ENCODE measurements around the gene GAREM1. TPM values are rescaled to one million over a fixed set of nuclear protein-coding genes. Genes with fewer than 3 reads are reported as not detected.
A peak's percentile ranks its signal among the peaks of the same experiment; 100 is the strongest.

The GAREM1 gene
- total and polyA plus RNA-seq, 9 of the 15 experiments (the other 6 are each of a cell fraction or from before 2014, with no cell fraction given) = 0.03 to 0.33 (median 0.07) TPM; not detected in 1

DNA sequence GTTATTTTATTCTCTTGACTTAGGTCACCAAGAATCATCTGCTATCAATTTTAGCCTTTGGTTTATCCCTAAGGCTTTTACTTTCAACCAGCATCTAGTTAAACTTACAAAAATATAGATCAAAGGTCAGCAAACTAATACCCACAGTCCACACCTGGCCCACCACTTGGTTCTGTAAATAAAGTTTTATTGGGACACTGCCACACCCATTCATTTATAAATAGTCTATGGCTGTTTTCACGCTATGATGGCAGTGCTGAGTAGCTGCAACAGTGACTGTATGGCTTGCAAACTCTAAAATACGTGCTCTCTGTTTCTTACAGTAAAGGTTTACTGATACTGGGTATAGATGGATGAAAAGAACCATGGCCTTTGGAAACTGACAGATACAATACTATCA, 173.8 kb downstream of the GAREM1 start:
- BruUV-seq (replicated peaks) = no TSS peak
- Histone ChIP-seq H3K9me1 (ENCODE audit: control insufficient read depth, insufficient read depth, low read length) (no peaks in the 10 kb centered on the region), H3K4me2 (ENCODE audit: insufficient read depth, low read length) (no peak overlapping the region), H3K9me3 (replicated peaks; ENCODE audit: control insufficient read depth, insufficient read depth, low read depth, low read length) (no peaks in the 10 kb centered on the region), H3K9ac (ENCODE audit: insufficient read depth in 1 of 2, low read depth in 2 of 2, low read length in 2 of 2) (no peak overlapping the region), H2AFZ (ENCODE audit: low read depth, low read length) (no peak overlapping the region), H3K4me3 (no peak overlapping the region), H3K27me3 (ENCODE audit: control insufficient read depth in 2 of 2, insufficient read depth in 2 of 2, low read length in 2 of 2) (no peaks in the 10 kb centered on the region), H3K4me1 (replicated peaks in 1 of 2; ENCODE audit: control insufficient read depth in 2 of 2, insufficient read depth in 2 of 2, low read length in 2 of 2) (no peaks in the 10 kb centered on the region), H4K20me1 (replicated peaks; ENCODE audit: control insufficient read depth, insufficient read depth, low read length) (no peaks in the 10 kb centered on the region), H3K27ac (ENCODE audit: extremely low read depth, low read depth, low read length) (no peak overlapping the region), H3K36me3 (ENCODE audit: control insufficient read depth, insufficient read depth, low read length) (no peaks in the 10 kb centered on the region), H3K79me2 (ENCODE audit: control insufficient read depth, insufficient read depth, low read length) (no peaks in the 10 kb centered on the region)
- TF ChIP-seq, protein P1, sequence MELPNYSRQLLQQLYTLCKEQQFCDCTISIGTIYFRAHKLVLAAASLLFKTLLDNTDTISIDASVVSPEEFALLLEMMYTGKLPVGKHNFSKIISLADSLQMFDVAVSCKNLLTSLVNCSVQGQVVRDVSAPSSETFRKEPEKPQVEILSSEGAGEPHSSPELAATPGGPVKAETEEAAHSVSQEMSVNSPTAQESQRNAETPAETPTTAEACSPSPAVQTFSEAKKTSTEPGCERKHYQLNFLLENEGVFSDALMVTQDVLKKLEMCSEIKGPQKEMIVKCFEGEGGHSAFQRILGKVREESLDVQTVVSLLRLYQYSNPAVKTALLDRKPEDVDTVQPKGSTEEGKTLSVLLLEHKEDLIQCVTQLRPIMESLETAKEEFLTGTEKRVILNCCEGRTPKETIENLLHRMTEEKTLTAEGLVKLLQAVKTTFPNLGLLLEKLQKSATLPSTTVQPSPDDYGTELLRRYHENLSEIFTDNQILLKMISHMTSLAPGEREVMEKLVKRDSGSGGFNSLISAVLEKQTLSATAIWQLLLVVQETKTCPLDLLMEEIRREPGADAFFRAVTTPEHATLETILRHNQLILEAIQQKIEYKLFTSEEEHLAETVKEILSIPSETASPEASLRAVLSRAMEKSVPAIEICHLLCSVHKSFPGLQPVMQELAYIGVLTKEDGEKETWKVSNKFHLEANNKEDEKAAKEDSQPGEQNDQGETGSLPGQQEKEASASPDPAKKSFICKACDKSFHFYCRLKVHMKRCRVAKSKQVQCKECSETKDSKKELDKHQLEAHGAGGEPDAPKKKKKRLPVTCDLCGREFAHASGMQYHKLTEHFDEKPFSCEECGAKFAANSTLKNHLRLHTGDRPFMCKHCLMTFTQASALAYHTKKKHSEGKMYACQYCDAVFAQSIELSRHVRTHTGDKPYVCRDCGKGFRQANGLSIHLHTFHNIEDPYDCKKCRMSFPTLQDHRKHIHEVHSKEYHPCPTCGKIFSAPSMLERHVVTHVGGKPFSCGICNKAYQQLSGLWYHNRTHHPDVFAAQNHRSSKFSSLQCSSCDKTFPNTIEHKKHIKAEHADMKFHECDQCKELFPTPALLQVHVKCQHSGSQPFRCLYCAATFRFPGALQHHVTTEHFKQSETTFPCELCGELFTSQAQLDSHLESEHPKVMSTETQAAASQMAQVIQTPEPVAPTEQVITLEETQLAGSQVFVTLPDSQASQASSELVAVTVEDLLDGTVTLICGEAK (IDR thresholded peaks at IDR 0.05) = peak; percentile 55
- TF ChIP-seq, protein P1 (CRISPR knock-in tag; IDR thresholded peaks at IDR 0.05) = no peak
- TF ChIP-seq, protein P2, sequence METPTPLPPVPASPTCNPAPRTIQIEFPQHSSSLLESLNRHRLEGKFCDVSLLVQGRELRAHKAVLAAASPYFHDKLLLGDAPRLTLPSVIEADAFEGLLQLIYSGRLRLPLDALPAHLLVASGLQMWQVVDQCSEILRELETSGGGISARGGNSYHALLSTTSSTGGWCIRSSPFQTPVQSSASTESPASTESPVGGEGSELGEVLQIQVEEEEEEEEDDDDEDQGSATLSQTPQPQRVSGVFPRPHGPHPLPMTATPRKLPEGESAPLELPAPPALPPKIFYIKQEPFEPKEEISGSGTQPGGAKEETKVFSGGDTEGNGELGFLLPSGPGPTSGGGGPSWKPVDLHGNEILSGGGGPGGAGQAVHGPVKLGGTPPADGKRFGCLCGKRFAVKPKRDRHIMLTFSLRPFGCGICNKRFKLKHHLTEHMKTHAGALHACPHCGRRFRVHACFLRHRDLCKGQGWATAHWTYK (CRISPR knock-in tag; IDR thresholded peaks at IDR 0.05) = no peak
- TF ChIP-seq, protein P3, sequence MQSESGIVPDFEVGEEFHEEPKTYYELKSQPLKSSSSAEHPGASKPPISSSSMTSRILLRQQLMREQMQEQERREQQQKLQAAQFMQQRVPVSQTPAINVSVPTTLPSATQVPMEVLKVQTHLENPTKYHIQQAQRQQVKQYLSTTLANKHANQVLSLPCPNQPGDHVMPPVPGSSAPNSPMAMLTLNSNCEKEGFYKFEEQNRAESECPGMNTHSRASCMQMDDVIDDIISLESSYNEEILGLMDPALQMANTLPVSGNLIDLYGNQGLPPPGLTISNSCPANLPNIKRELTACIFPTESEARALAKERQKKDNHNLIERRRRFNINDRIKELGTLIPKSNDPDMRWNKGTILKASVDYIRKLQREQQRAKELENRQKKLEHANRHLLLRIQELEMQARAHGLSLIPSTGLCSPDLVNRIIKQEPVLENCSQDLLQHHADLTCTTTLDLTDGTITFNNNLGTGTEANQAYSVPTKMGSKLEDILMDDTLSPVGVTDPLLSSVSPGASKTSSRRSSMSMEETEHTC (IDR thresholded peaks at IDR 0.05) = no peak
- TF ChIP-seq, protein P4, sequence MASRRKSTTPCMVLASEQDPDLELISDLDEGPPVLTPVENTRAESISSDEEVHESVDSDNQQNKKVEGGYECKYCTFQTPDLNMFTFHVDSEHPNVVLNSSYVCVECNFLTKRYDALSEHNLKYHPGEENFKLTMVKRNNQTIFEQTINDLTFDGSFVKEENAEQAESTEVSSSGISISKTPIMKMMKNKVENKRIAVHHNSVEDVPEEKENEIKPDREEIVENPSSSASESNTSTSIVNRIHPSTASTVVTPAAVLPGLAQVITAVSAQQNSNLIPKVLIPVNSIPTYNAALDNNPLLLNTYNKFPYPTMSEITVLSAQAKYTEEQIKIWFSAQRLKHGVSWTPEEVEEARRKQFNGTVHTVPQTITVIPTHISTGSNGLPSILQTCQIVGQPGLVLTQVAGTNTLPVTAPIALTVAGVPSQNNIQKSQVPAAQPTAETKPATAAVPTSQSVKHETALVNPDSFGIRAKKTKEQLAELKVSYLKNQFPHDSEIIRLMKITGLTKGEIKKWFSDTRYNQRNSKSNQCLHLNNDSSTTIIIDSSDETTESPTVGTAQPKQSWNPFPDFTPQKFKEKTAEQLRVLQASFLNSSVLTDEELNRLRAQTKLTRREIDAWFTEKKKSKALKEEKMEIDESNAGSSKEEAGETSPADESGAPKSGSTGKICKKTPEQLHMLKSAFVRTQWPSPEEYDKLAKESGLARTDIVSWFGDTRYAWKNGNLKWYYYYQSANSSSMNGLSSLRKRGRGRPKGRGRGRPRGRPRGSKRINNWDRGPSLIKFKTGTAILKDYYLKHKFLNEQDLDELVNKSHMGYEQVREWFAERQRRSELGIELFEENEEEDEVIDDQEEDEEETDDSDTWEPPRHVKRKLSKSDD (conservative IDR thresholded peaks at IDR 0.05; ENCODE audit: low read length) = no peak
- TF ChIP-seq ZC3H8 (IDR thresholded peaks at IDR 0.05) = no peak
- 0% methylated on average over 2 of the region's 2 CpGs for WGBS (ENCODE audit: insufficient coverage, low coverage, missing lambda C conversion rate)
- DNase-seq (ENCODE audit: extremely low read depth in 1 of 4, low spot score in 3 of 4) = no peak
- CTCF ChIA-PET (ENCODE audit: low intra/inter-chr PET ratio) = no interaction called here
- POLR2A ChIA-PET = no interaction called here
- no peak for ATAC-seq
- no peak for FAIRE-seq
- intact Hi-C loops (cut with micrococcal nuclease) (no loop called here), in situ Hi-C loops (cut with MboI) (no loop called here)
